NCI-H146 (cell line): ENCODE measurements around the gene NCAPD3.

ENCODE experiments used
- DNase-seq: peaks from one replicate; lab custom pipeline; 2025; lab: John Stamatoyannopoulos, UW

Gene NCAPD3

DNA sequence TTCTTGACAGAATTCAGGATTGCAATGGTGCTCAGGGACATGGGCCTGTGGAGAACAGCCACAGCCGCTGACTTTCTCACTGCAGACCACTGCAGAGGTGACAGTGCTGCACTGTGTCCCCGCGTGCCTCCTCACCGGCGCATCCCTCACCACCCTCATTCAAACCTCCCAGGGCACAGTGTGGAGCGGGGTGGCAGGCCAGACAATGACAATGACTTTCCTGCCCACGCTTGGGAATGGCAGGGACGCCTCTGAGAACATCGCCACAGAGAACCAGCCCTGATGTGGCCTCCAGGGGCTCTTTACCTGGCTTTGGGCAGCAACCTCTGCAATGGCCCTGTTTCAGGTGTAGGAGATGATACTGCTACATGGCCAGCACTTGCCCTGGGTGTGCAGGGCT, 65.7 kb downstream of the NCAPD3 start:
- no peak for DNase-seq

DNA sequence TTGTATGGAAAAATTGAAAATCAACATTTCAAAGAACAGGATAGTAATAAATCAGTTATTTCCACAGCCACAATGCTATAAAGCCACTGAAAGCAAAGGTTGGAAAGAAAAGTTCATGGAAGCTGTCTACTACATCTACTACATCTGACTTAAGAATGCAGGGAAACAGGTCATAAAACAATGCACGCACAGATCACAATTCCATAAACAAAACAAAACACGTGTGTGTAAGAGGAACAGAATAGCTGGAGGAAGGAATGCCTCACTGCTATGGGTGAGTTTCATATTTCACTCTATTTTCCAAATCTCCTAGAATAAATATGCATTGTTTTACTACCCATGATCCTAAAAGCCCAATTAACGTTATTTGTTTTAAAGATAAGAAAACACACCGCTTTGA, 66.3 kb downstream of the NCAPD3 start:
- DNase-seq: no peak

DNA sequence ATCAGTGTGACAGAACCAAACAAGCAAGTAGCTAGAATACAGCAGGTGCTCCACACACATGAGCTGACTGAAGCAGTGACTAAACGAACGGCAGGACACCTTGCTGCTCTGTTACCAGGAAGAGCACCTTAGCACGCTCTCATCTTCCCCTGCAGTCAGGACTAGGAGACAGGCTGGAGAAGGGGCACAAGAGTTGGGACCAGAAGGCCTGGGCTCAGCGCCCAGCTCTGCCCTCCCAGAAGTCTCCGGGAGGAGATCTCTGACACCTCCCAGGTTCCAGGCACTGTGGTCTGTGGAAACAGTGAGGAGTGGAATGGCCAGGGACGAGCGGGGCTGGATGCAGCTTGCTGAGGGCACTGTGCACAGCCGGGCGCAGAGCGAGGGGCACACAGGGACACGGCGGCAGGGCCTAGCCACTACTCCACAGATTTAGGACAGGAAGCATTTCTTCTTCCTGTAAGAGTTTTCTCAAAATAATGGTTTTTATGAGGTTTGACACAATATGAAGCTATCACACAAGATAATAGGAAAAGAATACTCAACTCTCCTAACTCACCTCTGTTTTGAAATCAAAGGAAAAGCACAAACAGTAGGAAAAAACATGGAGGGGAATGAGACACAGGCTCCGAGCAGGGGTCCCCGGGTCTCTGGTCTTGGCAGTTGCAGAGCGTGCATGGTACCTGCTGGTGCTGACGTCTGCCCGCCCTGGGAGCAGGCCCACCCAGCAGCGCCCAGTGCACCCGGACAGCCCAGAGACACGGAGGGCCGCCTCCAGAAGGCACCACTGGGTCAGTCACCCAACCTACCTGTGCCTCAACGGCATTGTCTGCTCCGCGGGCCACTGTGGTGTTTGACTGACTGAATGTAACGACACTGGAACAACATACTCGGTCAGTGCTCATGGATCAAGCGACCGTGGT, 67.6 kb downstream of the NCAPD3 start:
- no peak for DNase-seq

DNA sequence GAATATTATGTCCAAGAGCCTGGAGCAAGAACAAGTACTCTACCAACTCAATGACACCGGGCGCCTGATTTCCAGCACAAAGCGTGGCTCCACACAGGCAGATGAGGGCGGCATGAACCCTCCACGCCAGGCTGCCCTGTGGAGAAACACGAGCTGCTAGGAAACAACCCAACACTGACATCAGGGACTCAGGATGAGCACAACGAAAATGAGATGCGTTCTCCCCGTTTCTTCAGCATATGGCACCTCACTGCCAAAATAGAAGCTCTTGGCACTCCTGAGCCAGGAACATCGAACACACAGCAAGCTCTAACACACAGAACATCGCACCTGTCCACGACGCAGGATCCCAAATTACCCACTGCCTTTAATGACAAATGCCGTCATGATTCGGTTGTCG, 68.3 kb downstream of the NCAPD3 start:
- DNase-seq: no peak

DNA sequence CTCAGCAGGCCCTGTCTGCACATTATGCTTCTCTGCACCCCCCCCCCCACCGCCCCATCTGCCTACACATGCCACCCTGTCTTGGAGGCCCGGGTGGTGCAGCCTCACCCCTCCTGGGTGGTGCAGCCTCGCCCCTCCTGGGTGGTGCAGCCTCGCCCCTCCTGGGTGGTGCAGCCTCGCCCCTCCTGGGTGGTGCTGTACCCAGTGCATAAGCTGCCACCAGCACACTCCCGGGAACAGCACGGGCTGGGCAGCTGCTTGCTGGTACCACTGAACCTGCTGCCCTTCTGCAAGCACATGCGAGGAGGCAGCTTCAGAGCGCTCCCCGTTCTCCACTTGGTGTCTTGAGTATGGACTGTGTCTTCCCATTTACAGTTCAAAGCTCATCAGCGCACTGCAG, 69.3 kb downstream of the NCAPD3 start:
- DNase-seq: no peak

DNA sequence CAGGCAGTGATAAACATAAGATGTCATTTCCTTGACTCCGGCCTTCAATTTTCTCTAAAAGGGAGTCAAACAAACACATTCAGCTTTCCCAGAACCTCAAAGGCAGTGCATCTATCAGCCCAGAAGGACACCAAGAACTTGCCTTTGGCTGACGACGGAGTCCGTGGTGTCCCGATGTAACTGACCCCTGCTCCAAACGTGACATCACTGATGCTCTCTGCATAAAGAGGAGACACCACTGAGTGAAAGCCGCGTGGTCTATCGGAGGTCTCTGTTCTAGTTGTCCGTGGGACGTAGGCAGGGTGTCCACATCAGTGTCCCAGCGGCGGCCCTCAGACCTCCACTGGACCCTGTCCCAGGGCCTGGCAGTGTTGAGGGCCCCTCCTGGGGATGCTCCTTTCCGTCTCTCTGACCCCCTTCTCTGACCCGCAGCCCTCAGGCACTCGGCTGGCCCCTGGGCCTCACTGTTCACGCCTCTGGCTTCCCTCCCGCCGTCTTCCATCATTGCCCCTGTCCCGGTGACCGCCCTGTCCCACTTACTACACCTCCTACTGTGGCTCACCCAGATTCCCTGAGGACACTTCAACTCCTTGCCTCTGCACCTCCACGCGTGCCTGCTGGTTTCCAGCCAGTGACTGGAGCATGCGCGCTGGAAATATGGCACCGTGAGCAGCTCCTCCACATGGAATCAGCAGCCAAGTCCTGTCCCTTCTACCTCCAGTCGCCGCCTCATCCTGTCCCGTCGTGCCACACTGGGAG, 70.4 kb downstream of the NCAPD3 start:
- no peak for DNase-seq

DNA sequence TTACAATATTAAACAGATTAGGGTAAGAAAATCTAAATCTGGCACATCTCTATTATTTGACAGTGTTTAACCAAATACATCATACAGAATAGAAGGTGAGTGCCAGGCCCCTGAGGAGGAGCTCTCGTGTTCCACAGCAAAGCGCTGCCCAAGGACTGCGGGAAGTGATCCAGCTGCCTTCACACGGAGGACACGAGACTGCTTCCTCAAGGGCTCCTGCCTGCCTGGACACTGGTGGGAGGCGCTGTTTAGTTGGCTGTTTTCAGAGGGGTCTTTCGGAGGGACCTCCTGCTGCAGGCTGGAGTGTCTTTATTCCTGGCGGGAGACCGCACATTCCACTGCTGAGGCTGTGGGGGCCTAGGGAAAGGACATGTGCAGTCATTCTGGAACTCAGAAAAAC, 71.1 kb downstream of the NCAPD3 start:
- no peak for DNase-seq

DNA sequence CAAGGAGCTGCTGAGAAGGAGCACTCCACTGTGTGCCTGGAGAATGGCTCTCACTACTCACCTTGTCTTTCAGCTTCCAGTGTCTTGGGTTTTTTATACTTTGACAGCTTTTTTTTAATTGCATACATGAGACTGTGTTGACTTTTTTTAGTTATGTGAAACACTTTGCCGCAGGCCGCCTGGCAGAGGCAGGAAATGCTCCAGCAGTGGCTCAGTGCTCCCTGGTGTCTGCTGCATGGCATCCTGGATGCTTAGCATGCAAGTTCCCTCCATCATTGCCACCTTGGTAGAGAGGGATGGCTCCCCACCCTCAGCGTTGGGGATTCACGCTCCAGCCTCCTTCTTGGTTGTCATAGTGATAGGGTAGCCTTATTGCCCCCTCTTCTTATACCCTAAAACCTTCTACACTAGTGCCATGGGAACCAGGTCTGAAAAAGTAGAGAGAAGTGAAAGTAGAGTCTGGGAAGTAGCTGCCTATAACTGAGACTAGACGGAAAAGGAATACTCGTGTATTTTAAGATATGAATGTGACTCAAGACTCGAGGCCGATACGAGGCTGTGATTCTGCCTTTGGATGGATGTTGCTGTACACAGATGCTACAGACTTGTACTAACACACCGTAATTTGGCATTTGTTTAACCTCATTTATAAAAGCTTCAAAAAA, 72.6 kb downstream of the NCAPD3 start:
- DNase-seq: no peak

DNA sequence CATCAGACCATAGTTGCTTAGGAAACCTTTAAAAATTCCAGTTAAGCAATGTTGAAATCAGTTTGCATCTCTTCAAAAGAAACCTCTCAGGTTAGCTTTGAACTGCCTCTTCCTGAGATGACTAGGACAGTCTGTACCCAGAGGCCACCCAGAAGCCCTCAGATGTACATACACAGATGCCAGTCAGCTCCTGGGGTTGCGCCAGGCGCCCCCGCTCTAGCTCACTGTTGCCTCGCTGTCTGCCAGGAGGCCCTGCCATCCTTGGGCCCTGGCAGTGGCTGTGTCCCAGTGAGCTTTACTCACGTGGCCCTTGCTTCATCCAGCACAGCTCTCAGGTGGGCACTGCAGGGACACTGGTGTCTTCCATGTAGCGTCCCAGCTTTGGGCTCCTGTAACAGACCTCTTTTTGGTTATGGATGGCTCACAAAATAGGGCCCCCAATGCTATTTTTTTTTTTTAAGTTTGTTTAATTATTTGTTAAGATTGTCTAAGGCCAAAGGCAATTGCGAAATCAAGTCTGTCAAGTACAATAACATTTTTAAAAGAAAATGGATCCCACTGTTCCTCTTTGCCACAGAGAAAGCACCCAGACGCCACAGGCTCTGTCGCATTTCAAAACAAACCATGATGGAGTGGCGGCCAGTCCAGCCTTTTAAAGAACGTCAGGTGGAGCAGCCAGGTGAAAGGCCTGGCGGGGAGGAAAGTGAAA, 73.4 kb downstream of the NCAPD3 start:
- DNase-seq: no peak

DNA sequence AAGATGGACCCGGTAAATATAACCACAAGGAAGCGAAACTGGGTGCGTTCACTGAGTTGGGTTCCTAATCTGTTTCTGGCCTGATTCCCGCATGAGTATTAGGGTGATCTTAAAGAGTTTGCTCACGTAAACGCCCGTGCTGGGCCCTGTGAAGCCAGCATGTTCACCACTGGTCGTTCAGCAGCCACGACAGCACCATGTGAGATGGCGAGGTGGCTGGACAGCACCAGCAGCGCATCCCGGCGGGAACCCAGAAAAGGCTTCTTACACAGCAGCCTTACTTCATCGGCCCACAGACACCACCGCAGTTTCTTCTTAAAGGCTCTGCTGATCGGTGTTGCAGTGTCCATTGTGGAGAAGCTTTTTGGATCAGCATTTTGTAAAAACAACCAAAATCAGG, 74.4 kb downstream of the NCAPD3 start:
- no peak for DNase-seq

DNA sequence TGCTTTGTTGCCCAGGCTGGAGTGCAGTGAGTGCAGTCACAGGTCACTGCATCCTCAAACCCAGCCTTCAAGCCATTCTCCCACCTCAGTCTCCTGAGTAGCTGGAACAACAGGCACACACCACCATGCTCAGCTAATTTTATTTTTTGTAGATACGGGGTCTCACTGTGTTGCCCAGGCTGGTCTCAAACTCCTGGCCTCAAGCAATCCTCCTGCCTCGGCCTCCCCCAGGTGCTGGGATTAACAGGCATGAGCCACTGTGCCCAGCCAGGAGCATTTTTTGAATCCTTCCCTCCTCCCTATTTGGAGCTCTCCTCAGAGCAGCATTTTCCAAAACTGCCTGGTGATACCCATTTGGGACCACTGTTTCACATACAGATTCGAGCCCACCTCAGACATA, 77.2 kb downstream of the NCAPD3 start:
- DNase-seq: no peak

DNA sequence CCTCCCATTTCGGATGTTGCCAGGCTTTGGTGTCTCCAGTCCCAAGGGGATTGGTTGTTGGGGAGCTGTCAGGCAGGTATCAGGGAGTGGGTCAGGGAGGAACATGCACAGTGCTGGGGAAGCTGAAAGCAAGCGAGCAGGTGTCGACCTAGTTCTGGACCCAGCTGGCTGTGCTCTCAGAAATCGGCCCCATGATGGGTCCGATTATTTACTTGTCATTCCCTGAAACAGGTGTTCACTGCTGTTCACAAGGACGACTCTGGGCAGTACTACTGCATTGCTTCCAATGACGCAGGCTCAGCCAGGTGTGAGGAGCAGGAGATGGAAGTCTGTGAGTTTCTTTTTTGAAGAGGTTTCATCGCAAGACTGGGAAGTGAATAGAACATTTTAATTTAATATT, 78.1 kb downstream of the NCAPD3 start:
- DNase-seq: peak; percentile 60

DNA sequence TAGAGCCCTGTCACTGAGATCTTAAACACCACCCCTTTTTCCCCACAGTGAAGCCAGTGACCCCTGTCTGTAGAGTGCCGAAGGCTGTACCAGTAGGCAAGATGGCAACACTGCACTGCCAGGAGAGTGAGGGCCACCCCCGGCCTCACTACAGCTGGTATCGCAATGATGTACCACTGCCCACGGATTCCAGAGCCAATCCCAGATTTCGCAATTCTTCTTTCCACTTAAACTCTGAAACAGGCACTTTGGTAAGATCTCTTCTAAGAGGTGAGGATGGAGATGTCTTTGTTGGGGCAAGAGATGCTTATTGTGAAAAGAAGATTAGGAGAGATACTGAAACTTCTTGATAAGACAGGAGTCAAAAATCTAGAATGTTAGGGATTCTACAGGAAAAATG, 79.0 kb downstream of the NCAPD3 start:
- DNase-seq: no peak

DNA sequence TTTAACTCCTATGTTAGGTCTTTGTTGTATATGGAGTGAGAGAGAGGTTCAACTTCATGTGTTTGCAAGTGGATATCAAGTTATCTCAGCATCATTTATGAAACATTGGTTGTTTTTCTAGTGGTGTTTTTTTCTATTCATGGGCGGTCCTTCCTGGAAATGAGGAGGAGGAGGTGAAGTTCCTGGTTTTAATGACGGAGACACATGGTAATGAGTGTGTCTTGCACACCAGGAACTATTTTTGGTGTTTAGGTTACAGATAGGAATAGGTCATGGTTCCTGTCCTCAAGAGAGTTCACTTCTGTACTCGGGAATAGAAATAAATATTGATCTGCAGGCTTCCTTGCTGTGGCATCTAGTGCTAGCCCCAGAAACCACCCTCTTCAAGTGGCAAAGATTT, 80.0 kb downstream of the NCAPD3 start:
- no peak for DNase-seq

DNA sequence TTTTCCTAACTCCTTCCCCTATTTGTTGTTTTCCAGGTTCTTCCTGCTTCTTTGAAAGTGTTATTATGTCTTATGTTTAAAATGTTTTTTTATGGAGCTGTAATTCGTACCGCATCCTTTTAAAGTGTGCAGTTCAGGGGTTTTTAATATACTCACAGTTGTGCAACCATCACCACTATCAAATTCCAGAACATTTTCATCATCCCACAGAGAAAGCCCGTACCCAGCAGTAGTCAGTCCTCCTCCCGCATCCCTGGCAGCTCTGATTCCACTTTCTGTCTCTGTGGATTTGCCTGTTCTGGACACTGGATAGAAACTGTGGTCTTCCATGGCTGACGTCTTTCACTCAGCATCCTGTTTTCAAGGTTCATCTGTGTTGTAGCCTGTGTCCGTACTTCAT, 81.2 kb downstream of the NCAPD3 start:
- no peak for DNase-seq

DNA sequence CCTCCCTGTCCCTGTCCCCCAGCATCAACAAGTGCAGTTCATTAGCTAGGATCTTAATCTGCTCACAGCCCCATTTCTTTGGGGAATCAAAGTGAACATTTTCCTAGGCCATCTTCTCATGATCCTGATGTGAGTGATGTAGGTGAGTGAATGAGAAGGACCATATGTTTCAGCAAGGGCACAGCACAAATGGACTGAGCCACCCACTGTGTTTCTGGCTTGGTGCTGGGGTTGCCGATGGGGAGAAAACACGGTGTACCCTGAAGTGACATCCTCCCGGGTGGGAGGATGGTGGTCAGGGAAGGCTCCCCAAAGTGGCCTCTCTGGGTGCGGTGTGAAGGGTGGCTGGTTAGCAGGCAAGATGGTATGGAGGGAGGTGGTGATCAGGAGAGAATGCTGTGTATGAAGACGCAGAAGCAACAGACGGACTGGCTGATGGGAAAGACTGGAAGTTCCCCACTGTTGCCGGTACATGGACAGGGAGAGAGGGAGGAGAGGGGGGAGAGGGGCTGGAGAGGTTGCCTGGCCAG, 82.7 kb downstream of the NCAPD3 start:
- no peak for DNase-seq

DNA sequence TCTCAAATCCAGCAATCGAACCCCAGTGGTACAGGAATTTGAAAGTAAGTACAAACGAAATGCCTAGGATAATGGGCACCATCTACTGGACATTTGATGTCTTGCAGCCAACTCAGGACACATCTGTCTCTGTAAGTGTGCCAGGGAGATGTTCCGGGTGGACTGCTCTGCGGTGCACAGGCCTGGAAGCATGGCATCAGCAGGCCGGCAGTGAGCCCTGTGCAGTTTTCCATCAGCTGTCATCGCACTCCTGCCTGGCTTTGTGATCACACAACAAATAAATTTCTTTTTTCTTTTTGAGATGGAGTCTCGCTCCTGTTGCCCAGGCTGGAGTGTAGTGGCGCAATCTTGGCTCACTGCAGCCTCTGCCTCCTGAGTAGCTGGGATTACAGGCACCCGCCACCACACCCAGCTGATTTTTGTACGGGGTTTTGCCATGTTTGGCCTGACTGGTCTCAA, 83.9 kb downstream of the NCAPD3 start:
- peak; percentile 47 for DNase-seq

DNA sequence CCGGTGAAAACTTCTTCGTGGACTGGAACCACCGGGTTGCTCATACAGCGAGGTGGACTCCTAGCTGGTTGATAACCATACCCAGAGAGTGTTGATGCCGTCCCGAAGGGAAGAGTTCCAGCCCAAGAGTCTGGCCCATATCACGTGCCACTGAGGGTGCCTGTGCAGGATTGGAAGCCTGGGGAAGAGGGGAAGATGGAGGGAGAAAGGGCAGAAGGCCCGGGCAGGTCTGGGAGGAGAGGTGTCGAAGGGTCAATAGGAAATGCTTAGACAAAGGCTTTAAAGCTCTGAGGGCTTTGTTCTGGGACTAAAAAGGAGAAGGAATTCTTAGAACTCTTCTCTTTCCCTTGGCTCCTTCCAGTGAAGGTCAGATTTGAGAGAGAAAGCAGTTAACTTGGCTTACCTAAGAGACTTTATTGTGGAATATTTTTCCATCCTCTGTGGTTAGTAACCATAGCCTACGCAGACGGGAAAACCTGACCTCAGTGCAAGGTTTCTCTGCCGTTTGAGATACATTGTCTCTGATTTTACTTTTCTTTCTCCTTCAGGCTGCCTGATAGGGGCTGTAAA, 84.4 kb downstream of the NCAPD3 start:
- no peak for DNase-seq

DNA sequence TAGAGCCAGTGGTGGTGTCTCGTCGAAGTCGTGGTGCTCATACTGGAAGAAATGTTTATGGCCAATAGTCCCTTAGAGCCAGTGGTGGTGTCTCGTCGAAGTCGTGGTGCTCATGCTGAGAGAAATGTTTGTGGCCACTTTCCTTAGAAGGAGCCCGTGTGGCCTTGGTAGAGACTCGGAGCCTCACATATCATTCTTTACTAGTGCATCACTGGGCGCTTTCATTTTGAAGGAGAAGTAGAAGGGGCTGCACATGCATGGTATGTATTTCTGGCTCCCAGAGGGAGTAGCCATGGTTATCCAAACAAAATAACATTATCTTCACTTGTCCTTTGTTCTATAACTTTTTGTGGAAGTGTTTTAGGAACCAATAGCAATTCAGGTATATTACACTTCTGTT, 85.4 kb downstream of the NCAPD3 start:
- no peak for DNase-seq

DNA sequence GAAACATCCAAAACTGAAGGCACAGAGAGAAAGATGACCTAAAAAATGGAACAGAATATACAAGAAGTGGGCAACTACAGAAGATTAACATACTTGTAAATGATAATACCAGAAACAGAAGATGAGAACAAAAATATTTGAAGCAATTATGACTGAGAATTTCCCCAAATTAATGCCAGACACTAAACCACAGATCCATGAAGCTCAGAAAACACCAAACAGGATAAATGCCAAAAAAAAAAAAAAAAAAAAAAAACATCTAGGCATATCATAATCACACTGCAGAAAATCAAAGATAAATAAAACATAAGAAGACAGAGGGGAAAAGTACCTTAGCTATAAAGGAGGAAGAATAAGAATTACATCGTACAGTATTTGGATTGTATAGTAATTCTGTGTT, 89.6 kb downstream of the NCAPD3 start:
- DNase-seq: no peak

DNA sequence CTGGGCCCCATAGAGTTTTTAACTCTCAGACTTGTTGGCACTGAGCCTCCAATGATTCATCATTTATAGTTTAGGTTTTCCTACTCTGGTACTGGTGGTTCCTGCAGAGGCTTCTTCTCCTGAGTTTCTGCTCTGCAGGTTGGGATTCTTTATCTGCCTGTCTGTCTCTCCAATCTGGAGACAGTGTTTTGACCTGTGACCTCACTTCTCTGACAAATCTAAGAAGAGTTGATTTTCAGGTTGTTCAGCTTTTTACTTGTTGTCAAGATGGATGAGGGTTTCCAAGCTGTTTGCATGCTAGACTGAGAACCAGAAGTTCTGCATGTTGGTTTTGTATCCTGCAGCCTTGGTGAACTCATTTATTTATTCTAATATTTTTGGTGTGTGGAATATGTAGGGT, 91.0 kb downstream of the NCAPD3 start:
- DNase-seq: no peak
